GM19452 (cell line): ENCODE measurements around the gene ERCC3.
"Not testable (repeated sequence)": the region's sequence is repeated elsewhere in the genome, so short reads cannot be mapped to it uniquely, and the experiment has no call there.

Experiments used
- ATAC-seq: cut with Tn5 transposase; IDR thresholded peaks from one replicate; pipeline ENCODE4 v1.9.1; 2021; ENCODE audit not compliant: unreplicated experiment

Gene ERCC3

GRCh38 chr2:127226520-127227263 is 67.3 kb downstream of the ERCC3 start:
- ATAC-seq = peak; percentile 86

GRCh38 chr2:127226132-127226519 is 67.8 kb downstream of the ERCC3 start:
- ATAC-seq = no peak

GRCh38 chr2:127225186-127225960 is 68.6 kb downstream of the ERCC3 start:
- no peak for ATAC-seq

- not testable (repeated sequence) for ATAC-seq
Observed at GRCh38 chr2:127224135-127224534, 69.8 kb downstream of the ERCC3 start.

GRCh38 chr2:127220768-127221527 is 73.0 kb downstream of the ERCC3 start:
- no peak for ATAC-seq

DNA sequence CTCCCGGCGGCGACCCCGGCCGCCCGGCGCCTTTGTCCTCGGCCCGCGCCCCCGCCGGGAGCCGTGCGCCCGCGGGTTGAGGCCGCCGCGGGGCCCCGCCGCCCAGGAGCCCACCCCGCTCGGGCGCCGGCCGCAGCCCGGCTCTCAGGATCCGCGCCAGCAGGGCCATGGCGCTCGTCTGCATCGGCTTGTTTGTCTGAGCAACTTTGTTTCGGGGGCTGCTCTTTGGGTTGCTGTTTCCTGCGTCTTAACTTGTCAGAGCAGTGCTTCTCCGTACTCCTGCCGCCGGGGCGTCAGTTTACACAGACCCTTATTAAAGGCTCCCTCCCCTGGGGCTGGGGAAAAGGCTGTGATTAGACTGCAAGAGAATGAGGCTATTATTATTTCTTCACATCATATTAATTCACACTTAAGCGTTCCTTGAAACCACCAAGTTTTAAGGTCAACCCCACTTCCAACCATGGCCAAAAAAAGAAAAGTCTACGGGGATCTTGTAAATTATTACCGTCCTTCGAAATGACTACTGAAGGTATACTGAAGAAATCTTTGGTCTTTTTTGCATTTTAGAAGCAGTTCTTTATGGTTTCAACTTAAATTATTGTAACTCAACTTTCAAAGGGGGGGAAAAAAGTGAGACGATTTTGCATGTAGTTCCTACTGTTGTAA is 73.7 kb downstream of the ERCC3 start, which contains the start of gene CYP27C1:
Gene CYP27C1 (minus strand): TSS at position 198 of the 666 bp plus-strand sequence. CDS start 29 bp downstream, at position 169.
- ATAC-seq = no peak

- ATAC-seq = no peak
Observed at GRCh38 chr2:127219171-127220070, 74.5 kb downstream of the ERCC3 start.

DNA sequence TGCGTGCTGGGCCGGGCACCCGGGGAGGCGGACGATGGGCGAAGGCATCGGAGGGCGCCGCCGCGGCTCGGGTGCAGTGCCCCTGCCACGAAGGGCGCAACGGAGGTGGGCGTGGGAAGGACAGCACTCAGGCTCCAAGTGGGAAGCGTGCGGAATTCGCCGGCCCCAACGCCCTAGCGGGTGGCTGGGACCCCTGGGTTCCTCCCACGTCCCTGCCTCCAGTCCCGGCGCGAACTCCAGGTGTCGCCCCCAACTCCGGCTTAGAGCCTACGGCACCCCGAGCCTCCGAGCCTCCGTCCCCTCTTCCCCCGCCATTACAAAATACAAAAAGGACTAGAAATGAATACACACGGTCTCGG is 75.2 kb downstream of the ERCC3 start:
- no peak for ATAC-seq

DNA sequence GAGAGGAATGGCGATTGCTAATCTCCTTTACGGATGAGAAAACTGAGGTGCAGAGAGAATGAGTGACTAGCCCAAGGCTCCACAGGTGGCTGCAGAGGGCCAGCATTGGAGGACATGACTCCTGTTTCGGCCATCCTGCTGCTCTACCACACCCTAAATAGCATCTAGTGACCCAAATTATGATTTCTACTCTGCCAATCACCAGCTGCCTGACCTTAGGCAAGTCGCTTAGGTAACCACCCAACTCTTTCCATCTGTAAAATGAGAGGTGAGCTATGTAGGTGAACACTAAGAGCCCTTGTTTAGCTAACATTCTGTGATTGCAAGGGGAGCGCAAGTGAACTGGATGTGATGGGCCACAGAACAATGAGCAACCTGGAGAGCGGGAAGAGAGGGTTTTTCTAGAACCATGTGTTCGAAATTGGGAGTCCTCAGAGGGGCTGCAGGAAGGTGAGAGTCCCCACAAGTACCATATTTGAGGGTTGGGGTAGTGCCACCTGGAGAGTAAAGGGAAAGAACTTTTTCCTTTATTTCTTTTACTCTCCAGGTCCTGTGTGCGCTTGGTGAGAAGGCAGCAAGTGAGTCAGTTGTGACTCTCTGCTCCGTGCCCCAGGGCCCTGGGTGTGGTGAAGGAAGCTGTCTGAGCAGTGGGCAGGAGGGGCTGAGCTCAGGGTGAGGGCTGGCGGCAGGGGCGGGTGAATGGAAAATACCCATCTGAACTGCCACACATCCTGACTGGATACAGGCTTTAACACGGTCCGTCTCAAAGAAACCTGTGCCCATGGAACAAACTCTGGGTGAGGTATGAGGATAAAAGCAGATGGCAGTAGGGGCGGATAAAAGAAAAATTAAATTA is 76.2 kb downstream of the ERCC3 start:
- ATAC-seq = no peak

DNA sequence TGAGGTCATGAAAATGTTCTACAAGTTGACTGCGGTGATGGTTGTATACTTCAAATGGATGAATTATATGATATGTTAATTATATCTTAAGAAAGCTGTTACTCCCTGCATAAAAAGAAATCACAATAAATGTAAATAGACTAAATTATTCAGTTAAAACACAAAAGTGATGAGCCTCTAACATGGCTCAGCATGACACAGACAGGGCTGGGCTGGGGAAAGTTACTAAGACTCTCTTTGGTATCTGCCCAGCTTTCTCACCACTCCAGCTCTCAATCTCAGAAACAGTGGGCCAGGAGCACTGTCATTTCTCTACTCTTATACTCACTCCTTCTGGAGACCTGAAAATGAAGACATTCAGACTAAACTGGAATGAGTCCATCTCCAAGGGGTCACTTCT is 77.4 kb downstream of the ERCC3 start:
- no peak for ATAC-seq

DNA sequence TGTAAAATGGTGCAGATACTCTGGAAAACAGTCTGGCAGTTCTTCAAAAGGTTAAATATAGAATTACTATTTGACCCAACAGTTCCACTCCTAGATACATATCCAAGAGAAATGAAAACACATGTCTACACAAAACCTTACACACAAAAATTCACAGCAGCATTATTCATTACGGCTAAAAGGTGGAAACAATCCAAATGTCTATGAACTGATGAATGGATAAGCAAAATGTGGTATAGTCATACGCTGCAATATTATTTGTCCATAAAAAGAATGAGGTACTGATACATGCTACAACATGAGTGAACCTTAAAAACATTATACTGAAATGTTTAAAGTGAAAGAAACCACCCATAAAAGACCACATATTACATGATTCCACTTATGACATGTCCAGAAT is 77.8 kb downstream of the ERCC3 start:
- no peak for ATAC-seq

- ATAC-seq = not testable (repeated sequence)
Observed at GRCh38 chr2:127214201-127214600, 79.7 kb downstream of the ERCC3 start.

DNA sequence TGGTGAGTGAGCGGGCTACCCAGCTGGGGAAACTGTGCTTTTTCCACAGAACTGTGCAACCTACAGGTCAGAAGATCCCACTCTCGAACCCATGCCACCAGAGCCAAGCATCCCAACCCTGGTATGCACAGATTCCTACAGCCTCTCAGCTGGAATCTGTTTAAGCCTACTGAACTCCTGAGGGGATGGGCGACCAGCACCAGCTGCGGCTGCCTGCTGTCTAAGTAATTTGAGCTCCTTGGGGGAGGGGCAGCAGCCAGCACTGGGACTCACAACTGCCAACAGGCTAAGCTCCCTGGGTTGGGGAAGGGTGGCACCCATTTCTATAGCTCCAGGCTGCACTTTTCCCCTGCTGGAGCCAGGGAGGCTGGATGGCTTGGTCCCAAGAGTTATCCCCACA is 85.6 kb downstream of the ERCC3 start:
- no peak for ATAC-seq
